B cell (primary cell): ENCODE measurements around the gene NT5M.

Experiments
- CTCF ChIP-seq: fragments of 200-600 bp; IDR thresholded peaks from one replicate; pipeline ENCODE4 v1.8.0; 2022; ENCODE audit warnings: antibody characterized with exemption, mild to moderate bottlenecking
- EZH2 ChIP-seq: IDR thresholded peaks from 2 replicates; pipeline ENCODE4 v1.6.1; 2012; ENCODE audit warnings: borderline replicate concordance, low read depth, mild to moderate bottlenecking, moderate library complexity, low read length; ENCODE audit not compliant: insufficient read depth, poor library complexity, severe bottlenecking

- TF ChIP-seq CTCF (no peak), EZH2 (no peak)
Measured at GRCh38 chr17:17279316-17279715, 23.9 kb upstream of the NT5M start.
